Measurements from ENCODE around the gene PRDM5. TPM values are rescaled to one million over a fixed set of nuclear protein-coding genes. Genes with fewer than 3 reads are reported as not detected.

The PRDM5 gene
- polyA plus RNA-seq, 1 donor from 2014 or later: 1.6 TPM

GRCh38 chr4:120682981-120683380 is 239.5 kb downstream of the PRDM5 start:
- Histone ChIP-seq H3K27me3 (ENCODE audit: insufficient read depth, low read depth, low read length) (no peaks in the 10 kb centered on the region), H3K36me3 (ENCODE audit: insufficient read depth, low read length) (no peaks in the 10 kb centered on the region), H3K9me3 (ENCODE audit: low read length) (no peaks in the 10 kb centered on the region), H2AFZ (ENCODE audit: low read depth, low read length) (no peak overlapping the region), H4K20me1 (ENCODE audit: insufficient read depth) (no peaks in the 10 kb centered on the region), H3K4me2 (ENCODE audit: low read length) (no peak overlapping the region), H3K27ac (ENCODE audit: low read length) (no peak overlapping the region), H3K79me2 (replicated peaks; ENCODE audit: insufficient read depth, low read length) (no peaks in the 10 kb centered on the region), H3K9me2 (ENCODE audit: insufficient read depth, low read length) (no peaks in the 10 kb centered on the region), H3K4me3 (ENCODE audit: low read length) (no peak overlapping the region), H3K9ac (ENCODE audit: low read length) (no peak overlapping the region), H3F3A (ENCODE audit: insufficient read depth, low read length, poor library complexity, severe bottlenecking) (no peaks in the 10 kb centered on the region)
- TF ChIP-seq EZH2 (IDR thresholded peaks at IDR 0.05; ENCODE audit: borderline replicate concordance, insufficient read depth, low read length, poor library complexity, severe bottlenecking) (no peak), EP300 (conservative IDR thresholded peaks at IDR 0.05; ENCODE audit: poor library complexity, severe bottlenecking) (no peak), TAF1 (IDR thresholded peaks at IDR 0.05; ENCODE audit: low read depth) (no peak), POLR2AphosphoS5 (IDR thresholded peaks at IDR 0.05) (no peak), REST (IDR thresholded peaks at IDR 0.05; ENCODE audit: borderline replicate concordance) (no peak), MXI1 (conservative IDR thresholded peaks at IDR 0.05; ENCODE audit: poor library complexity, severe bottlenecking) (no peak), CTCF (IDR thresholded peaks at IDR 0.05; ENCODE audit: poor library complexity, severe bottlenecking) (no peak), RAD21 (conservative IDR thresholded peaks at IDR 0.05) (no peak), SMC3 (conservative IDR thresholded peaks at IDR 0.05; ENCODE audit: poor library complexity) (no peak)

- no peak overlapping the region for H3K9ac ChIP-seq (ENCODE audit: low read length)
- no peaks in the 10 kb centered on the region for H4K20me1 ChIP-seq (ENCODE audit: insufficient read depth)
- H3F3A ChIP-seq (ENCODE audit: insufficient read depth, low read length, poor library complexity, severe bottlenecking): no peaks in the 10 kb centered on the region
- H3K36me3 ChIP-seq (ENCODE audit: insufficient read depth, low read length): no peaks in the 10 kb centered on the region
- no peaks in the 10 kb centered on the region for H3K9me2 ChIP-seq (ENCODE audit: insufficient read depth, low read length)
- H2AFZ ChIP-seq (ENCODE audit: low read depth, low read length): no peak overlapping the region
- H3K79me2 ChIP-seq (replicated peaks; ENCODE audit: insufficient read depth, low read length): no peaks in the 10 kb centered on the region
- H3K4me3 ChIP-seq (ENCODE audit: low read length): no peak overlapping the region
- H3K27ac ChIP-seq (ENCODE audit: low read length): no peak overlapping the region
- no peaks in the 10 kb centered on the region for H3K27me3 ChIP-seq (ENCODE audit: insufficient read depth, low read depth, low read length)
- no peaks in the 10 kb centered on the region for H3K9me3 ChIP-seq (ENCODE audit: low read length)
- TF ChIP-seq CTCF (IDR thresholded peaks at IDR 0.05; ENCODE audit: poor library complexity, severe bottlenecking): no peak
- no peak for TF ChIP-seq SMC3 (conservative IDR thresholded peaks at IDR 0.05; ENCODE audit: poor library complexity)
- TF ChIP-seq MXI1 (conservative IDR thresholded peaks at IDR 0.05; ENCODE audit: poor library complexity, severe bottlenecking): no peak
- no peak overlapping the region for H3K4me2 ChIP-seq (ENCODE audit: low read length)
These were observed 241.8 kb downstream of the PRDM5 start for GRCh38 chr4:120680647-120681228.
